Measurements from ENCODE around the gene SLC38A10. TPM values are rescaled to one million over a fixed set of nuclear protein-coding genes. Genes with fewer than 3 reads are reported as not detected.

Gene SLC38A10
- total RNA-seq, 1 donor from 2014 or later = 87.3 TPM

- intact Hi-C loops (cut with DNase I) = no loop called here
- Histone ChIP-seq H3K36me3 (no peaks in the 10 kb centered on the region), H3K4me1 (peaks cover 42% of the 10 kb centered on the region), H3K27ac (peak overlapping the region; percentile 36), H3K27me3 (no peaks in the 10 kb centered on the region), H3K4me3 (no peak overlapping the region), H3K9me3 (no peaks in the 10 kb centered on the region)
- TF ChIP-seq CTCF (IDR thresholded peaks at IDR 0.05) = no peak
- ATAC-seq = no peak
- DNase-seq = no peak
These were observed 41.3 kb upstream of the SLC38A10 start for GRCh38 chr17:81336296-81336929.

- ATAC-seq (peak; percentile 36), DNase-seq (peak; percentile 83)
- peak overlapping the region; percentile 7 for H3K27ac ChIP-seq
- peaks cover 40% of the 10 kb centered on the region for H3K4me1 ChIP-seq
- no peaks in the 10 kb centered on the region for H3K27me3 ChIP-seq
- no peaks in the 10 kb centered on the region for H3K9me3 ChIP-seq
- no peaks in the 10 kb centered on the region for H3K36me3 ChIP-seq
- H3K4me3 ChIP-seq = no peak overlapping the region
- intact Hi-C loops (cut with DNase I) = no loop called here
- TF ChIP-seq CTCF (IDR thresholded peaks at IDR 0.05) = no peak
These were observed 40.7 kb upstream of the SLC38A10 start for GRCh38 chr17:81335773-81336157.

GRCh38 chr17:81334987-81335772 lies 40.1 kb upstream of the SLC38A10 start:
- peaks cover 34% of the 10 kb centered on the region for H3K4me1 ChIP-seq

GRCh38 chr17:81334391-81334901 lies 39.3 kb upstream of the SLC38A10 start:
- DNase-seq (peak; percentile 69), ATAC-seq (no peak)
- H3K9me3 ChIP-seq = no peaks in the 10 kb centered on the region
- no peaks in the 10 kb centered on the region for H3K27me3 ChIP-seq
- no peaks in the 10 kb centered on the region for H3K36me3 ChIP-seq
- peaks cover 40% of the 10 kb centered on the region for H3K4me1 ChIP-seq
- intact Hi-C loops (cut with DNase I) = no loop called here
- H3K4me3 ChIP-seq = no peak overlapping the region
- TF ChIP-seq CTCF (IDR thresholded peaks at IDR 0.05) = no peak
- no peak overlapping the region for H3K27ac ChIP-seq

More at GRCh38 chr17:81334987-81335772, 40.1 kb upstream of the SLC38A10 start:
- no peak for ATAC-seq
- no peaks in the 10 kb centered on the region for H3K9me3 ChIP-seq
- H3K4me3 ChIP-seq = no peak overlapping the region
- peak overlapping the region; percentile 7 for H3K27ac ChIP-seq
- intact Hi-C loops (cut with DNase I) = no loop called here
- DNase-seq = no peak
- no peaks in the 10 kb centered on the region for H3K27me3 ChIP-seq
- H3K36me3 ChIP-seq = no peaks in the 10 kb centered on the region
- no peak for TF ChIP-seq CTCF (IDR thresholded peaks at IDR 0.05)

- no peak overlapping the region for H3K27ac ChIP-seq
- no peak for TF ChIP-seq CTCF (IDR thresholded peaks at IDR 0.05)
- no peaks in the 10 kb centered on the region for H3K27me3 ChIP-seq
- no peaks in the 10 kb centered on the region for H3K36me3 ChIP-seq
- DNase-seq (peak; percentile 68), ATAC-seq (no peak)
- H3K4me3 ChIP-seq = no peak overlapping the region
- no peaks in the 10 kb centered on the region for H3K9me3 ChIP-seq
- peaks cover 40% of the 10 kb centered on the region for H3K4me1 ChIP-seq
- intact Hi-C loops (cut with DNase I) = no loop called here
These were observed 38.7 kb upstream of the SLC38A10 start for GRCh38 chr17:81333616-81334368.

All from upper lobe of right lung (tissue), 1 donor.